SK-N-SH (cell line): ENCODE results near the gene RDH16. TPM values are rescaled to one million over a fixed set of nuclear protein-coding genes. Genes with fewer than 3 reads are reported as not detected.

Source experiments
- CTCF ChIA-PET: fragments of 300-600, 350-600 bp; formaldehyde crosslinking; extraction: SDS; loops from one replicate; lab custom pipeline; 2021; lab: Yijun Ruan, JAX
- POLR2A ChIA-PET: fragments of 350-600 bp; sonication (Branson Sonifier 250); formaldehyde crosslinking; extraction: SDS; loops from one replicate; lab custom pipeline; 2020; ENCODE audit warnings: antibody characterized with exemption, inconsistent platforms; lab: Yijun Ruan, JAX
- DNase-seq: peaks from one replicate; pipeline ENCODE4 v3.0.0; 2012
- H2AFZ ChIP-seq: fragments of 200-600 bp; sonication (generic); 2 replicates; pipeline ENCODE4 v1.8.1; 2016; ENCODE audit warnings: antibody characterized with exemption, mild to moderate bottlenecking, low read depth
- H3F3A ChIP-seq: fragments of 200-600 bp; sonication (generic); replicated peaks from 2 replicates; pipeline ENCODE3; 2016; ENCODE audit warnings: antibody characterized with exemption, mild to moderate bottlenecking; ENCODE audit not compliant: insufficient read depth
- H3K27ac ChIP-seq, 2 experiments: fragments of 200-500 bp in 1 of 2; fragments of 200-600 bp in 1 of 2; sonication (Bioruptor generic) in 1 of 2; sonication (generic), shearing (Covaris generic) in 1 of 2; 2 replicates each; pipeline versions ENCODE4 v1.5.1 to v1.6.1; 2014 to 2016; ENCODE audit warnings: low read depth in 2 of 2, inconsistent platforms in 1 of 2, low read length in 1 of 2, mild to moderate bottlenecking in 1 of 2, mixed read lengths in 1 of 2
- H3K27me3 ChIP-seq: fragments of 200-600 bp; sonication (generic), shearing (Covaris generic); 2 replicates; pipeline ENCODE4 v1.6.1; 2016; ENCODE audit warnings: mixed run types; ENCODE audit not compliant: insufficient read depth
- H3K36me3 ChIP-seq, 2 experiments: fragments of 200-500 bp in 1 of 2; fragments of 200-600 bp in 1 of 2; sonication (Bioruptor generic) in 1 of 2; sonication (generic) in 1 of 2; replicated peaks in 1 of 2; 2 replicates each; pipeline versions ENCODE3 to v1.5.1; 2014 to 2016; ENCODE audit warnings: low read length in 1 of 2, mild to moderate bottlenecking in 1 of 2; ENCODE audit not compliant: insufficient read depth in 2 of 2, control insufficient read depth in 1 of 2
- H3K4me1 ChIP-seq, 2 experiments: fragments of 200-500 bp in 1 of 2; fragments of 200-600 bp in 1 of 2; sonication (Bioruptor generic) in 1 of 2; sonication (generic), shearing (Covaris generic) in 1 of 2; 2 replicates each; pipeline versions ENCODE4 v1.5.1 to v1.6.1; 2014 to 2016; ENCODE audit warnings: low read depth in 1 of 2, low read length in 1 of 2, mixed run types in 1 of 2; ENCODE audit not compliant: insufficient read depth in 2 of 2, control insufficient read depth in 1 of 2
- H3K4me2 ChIP-seq: fragments of 200-600 bp; sonication (generic), shearing (Covaris generic); 2 replicates; pipeline ENCODE4 v1.6.1; 2017; ENCODE audit warnings: mixed run types
- H3K4me3 ChIP-seq, 2 experiments: fragments of 200-500 bp in 1 of 2; fragments of 200-600 bp in 1 of 2; sonication (Bioruptor generic) in 1 of 2; sonication (generic), shearing (Covaris generic) in 1 of 2; 2 replicates each; pipeline versions ENCODE4 v1.5.1 to v1.8.1; 2014 to 2016; ENCODE audit warnings: low read depth in 2 of 2, inconsistent platforms in 1 of 2, low read length in 1 of 2, mild to moderate bottlenecking in 1 of 2, mixed read lengths in 1 of 2, moderate library complexity in 1 of 2
- H3K79me2 ChIP-seq: fragments of 200-600 bp; sonication (generic); 2 replicates; pipeline ENCODE4 v1.8.1; 2017; ENCODE audit warnings: mild to moderate bottlenecking; ENCODE audit not compliant: insufficient read depth
- H3K9ac ChIP-seq: fragments of 200-600 bp; sonication (generic); 2 replicates; pipeline ENCODE4 v1.6.1; 2017; ENCODE audit warnings: mixed run types
- H3K9me2 ChIP-seq: fragments of 200-600 bp; sonication (generic); 2 replicates; pipeline ENCODE4 v1.6.1; 2017; ENCODE audit warnings: mixed run types
- H3K9me3 ChIP-seq: fragments of 200-600 bp; sonication (generic); 2 replicates; pipeline ENCODE4 v1.6.1; 2017; ENCODE audit warnings: mixed run types, mild to moderate bottlenecking, moderate library complexity
- H4K20me1 ChIP-seq: fragments of 200-600 bp; sonication (generic); 2 replicates; pipeline ENCODE4 v1.6.1; 2017; ENCODE audit warnings: mild to moderate bottlenecking, mixed run types; ENCODE audit not compliant: insufficient read depth
- ELF1 ChIP-seq: IDR thresholded peaks from 2 replicates; pipeline ENCODE4 v1.4.0; 2012
- EZH2phosphoT487 ChIP-seq: fragments of 200-600 bp; sonication (generic); IDR thresholded peaks from 2 replicates; pipeline ENCODE4 v1.6.1; 2017; ENCODE audit warnings: low read depth, mixed run types, mild to moderate bottlenecking, antibody characterized with exemption, moderate library complexity, borderline replicate concordance
- FOXJ3 ChIP-seq: sonication (generic); formaldehyde crosslinking; IDR thresholded peaks from 2 replicates; pipeline ENCODE4 v1.5.1; 2020; ENCODE audit warnings: mild to moderate bottlenecking, missing genetic modification reagents
- FOXM1 ChIP-seq: IDR thresholded peaks from 2 replicates; pipeline ENCODE4 v1.4.0; 2012; ENCODE audit warnings: low read depth, mild to moderate bottlenecking
- GABPA ChIP-seq: IDR thresholded peaks from 2 replicates; pipeline ENCODE4 v1.4.0; 2012; ENCODE audit warnings: low read depth, mild to moderate bottlenecking
- JUND ChIP-seq: IDR thresholded peaks from 2 replicates; pipeline ENCODE4 v1.4.0; 2012
- MEF2A ChIP-seq: IDR thresholded peaks from 2 replicates; pipeline ENCODE4 v1.4.0; 2012; ENCODE audit warnings: low read depth, borderline replicate concordance
- MXI1 ChIP-seq: IDR thresholded peaks from 2 replicates; pipeline ENCODE4 v1.6.1; 2012; ENCODE audit warnings: mild to moderate bottlenecking, low read depth, low read length, improper control_type of control experiment
- NRF1 ChIP-seq: IDR thresholded peaks from 2 replicates; pipeline ENCODE4 v1.6.1; 2012; ENCODE audit warnings: low read depth, mild to moderate bottlenecking, low read length
- RCOR1 ChIP-seq: fragments of 150-350 bp; IDR thresholded peaks from 2 replicates; pipeline ENCODE4 v1.6.1; 2017; ENCODE audit warnings: antibody characterized with exemption, low read length
- RXRA ChIP-seq: IDR thresholded peaks from 2 replicates; pipeline ENCODE4 v1.4.0; 2012; ENCODE audit warnings: low read depth, mild to moderate bottlenecking, borderline replicate concordance
- SMC3 ChIP-seq: IDR thresholded peaks from 2 replicates; pipeline ENCODE4 v1.6.1; 2012; ENCODE audit warnings: low read depth, low read length, improper control_type of control experiment
- TAF1 ChIP-seq: IDR thresholded peaks from 2 replicates; pipeline ENCODE4 v1.6.1; 2012; ENCODE audit warnings: low read depth, mild to moderate bottlenecking, low read length, moderate library complexity, borderline replicate concordance
- TCF12 ChIP-seq: IDR thresholded peaks from 2 replicates; pipeline ENCODE4 v1.4.0; 2012
- USF1 ChIP-seq: IDR thresholded peaks from 2 replicates; pipeline ENCODE4 v1.4.0; 2012; ENCODE audit warnings: low read depth, borderline replicate concordance
- YY1 ChIP-seq: IDR thresholded peaks from 2 replicates; pipeline ENCODE4 v1.4.0; 2012; ENCODE audit warnings: low read depth, mild to moderate bottlenecking
- WGBS: methylation state at CpG from one replicate; pipeline ENCODE4 v1.1.6; 2017; ENCODE audit warnings: low lambda C conversion rate; 5-methylcytosine and 5-hydroxymethylcytosine counted together
- polyA plus RNA-seq, 3 experiments: library from polyadenylated mRNA; depleted of rRNA; stranded (reverse); fragments of >200 nt; gene quantifications; 2 replicates each; pipeline ENCODE4 v1.2.3, GENCODE V29; 2012
- TF ChIP-seq, protein P1 (sequence below): fragments of 200-600 bp; sonication (generic); IDR thresholded peaks from 2 replicates; pipeline ENCODE4 v1.6.1; 2017; ENCODE audit warnings: antibody characterized with exemption, mild to moderate bottlenecking, moderate library complexity
- TF ChIP-seq, protein P2 (sequence below): IDR thresholded peaks from 2 replicates; pipeline ENCODE4; 2012
- TF ChIP-seq, protein P3 (sequence below): fragments of 150-350 bp; IDR thresholded peaks from 2 replicates; pipeline ENCODE4 v1.6.1; 2016; ENCODE audit warnings: mild to moderate bottlenecking, low read depth, low read length

Gene RDH16
- polyA plus RNA-seq, 1 of the 3 experiments (the other 2 are of a cell fraction) = 0.12 TPM

DNA sequence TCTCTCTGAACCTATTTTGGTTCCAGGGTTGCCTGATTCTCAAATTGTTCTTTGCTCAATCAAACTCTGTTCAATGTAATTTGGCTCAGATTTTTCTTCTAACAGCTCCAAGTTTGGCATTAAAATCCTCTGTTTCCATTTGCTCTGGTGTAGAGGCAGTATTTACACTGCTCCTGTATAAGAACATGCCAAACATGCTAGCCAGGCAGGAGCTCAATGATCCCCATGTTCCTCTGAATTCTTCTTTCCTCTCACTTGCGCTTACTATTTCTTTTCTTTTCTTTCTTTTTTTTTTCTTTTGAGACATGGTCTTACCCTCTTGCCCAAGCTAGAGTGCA, 40.4 kb downstream of the RDH16 start:
- Histone ChIP-seq H3K9me2 (no peaks in the 10 kb centered on the region), H4K20me1 (no peaks in the 10 kb centered on the region), H3F3A (no peaks in the 10 kb centered on the region), H3K4me2 (no peak overlapping the region), H3K9ac (no peak overlapping the region), H3K27ac (no peak overlapping the region), H3K4me1 (no peaks in the 10 kb centered on the region), H3K79me2 (no peaks in the 10 kb centered on the region), H3K36me3 (no peaks in the 10 kb centered on the region), H2AFZ (no peak overlapping the region), H3K27me3 (no peaks in the 10 kb centered on the region; the same call in 1 of the 2 replicates), H3K4me3 (no peak overlapping the region), H3K9me3 (no peaks in the 10 kb centered on the region)
- WGBS = 50% methylated on average over 1 of the region's 1 CpG
- CTCF ChIA-PET = interaction anchor here (1.2 kb wide), 1 partner anchor 42 kb away, joined by 3 read pairs; no protein-coding TSS in a partner anchor
- POLR2A ChIA-PET = no interaction called here
- DNase-seq = no peak
- TF ChIP-seq YY1 (no peak), FOXM1 (no peak), NRF1 (no peak), EZH2phosphoT487 (no peak), JUND (no peak), USF1 (no peak), MXI1 (no peak), RXRA (no peak), MEF2A (no peak), SMC3 (no peak), TCF12 (no peak), RCOR1 (no peak), FOXJ3 (CRISPR knock-in tag) (no peak), TAF1 (no peak), ELF1 (no peak), GABPA (no peak)
- TF ChIP-seq, protein P1, sequence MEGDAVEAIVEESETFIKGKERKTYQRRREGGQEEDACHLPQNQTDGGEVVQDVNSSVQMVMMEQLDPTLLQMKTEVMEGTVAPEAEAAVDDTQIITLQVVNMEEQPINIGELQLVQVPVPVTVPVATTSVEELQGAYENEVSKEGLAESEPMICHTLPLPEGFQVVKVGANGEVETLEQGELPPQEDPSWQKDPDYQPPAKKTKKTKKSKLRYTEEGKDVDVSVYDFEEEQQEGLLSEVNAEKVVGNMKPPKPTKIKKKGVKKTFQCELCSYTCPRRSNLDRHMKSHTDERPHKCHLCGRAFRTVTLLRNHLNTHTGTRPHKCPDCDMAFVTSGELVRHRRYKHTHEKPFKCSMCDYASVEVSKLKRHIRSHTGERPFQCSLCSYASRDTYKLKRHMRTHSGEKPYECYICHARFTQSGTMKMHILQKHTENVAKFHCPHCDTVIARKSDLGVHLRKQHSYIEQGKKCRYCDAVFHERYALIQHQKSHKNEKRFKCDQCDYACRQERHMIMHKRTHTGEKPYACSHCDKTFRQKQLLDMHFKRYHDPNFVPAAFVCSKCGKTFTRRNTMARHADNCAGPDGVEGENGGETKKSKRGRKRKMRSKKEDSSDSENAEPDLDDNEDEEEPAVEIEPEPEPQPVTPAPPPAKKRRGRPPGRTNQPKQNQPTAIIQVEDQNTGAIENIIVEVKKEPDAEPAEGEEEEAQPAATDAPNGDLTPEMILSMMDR = no peak
- TF ChIP-seq, protein P2, sequence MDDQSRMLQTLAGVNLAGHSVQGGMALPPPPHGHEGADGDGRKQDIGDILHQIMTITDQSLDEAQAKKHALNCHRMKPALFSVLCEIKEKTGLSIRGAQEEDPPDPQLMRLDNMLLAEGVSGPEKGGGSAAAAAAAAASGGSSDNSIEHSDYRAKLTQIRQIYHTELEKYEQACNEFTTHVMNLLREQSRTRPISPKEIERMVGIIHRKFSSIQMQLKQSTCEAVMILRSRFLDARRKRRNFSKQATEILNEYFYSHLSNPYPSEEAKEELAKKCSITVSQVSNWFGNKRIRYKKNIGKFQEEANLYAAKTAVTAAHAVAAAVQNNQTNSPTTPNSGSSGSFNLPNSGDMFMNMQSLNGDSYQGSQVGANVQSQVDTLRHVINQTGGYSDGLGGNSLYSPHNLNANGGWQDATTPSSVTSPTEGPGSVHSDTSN = no peak
- TF ChIP-seq, protein P3, sequence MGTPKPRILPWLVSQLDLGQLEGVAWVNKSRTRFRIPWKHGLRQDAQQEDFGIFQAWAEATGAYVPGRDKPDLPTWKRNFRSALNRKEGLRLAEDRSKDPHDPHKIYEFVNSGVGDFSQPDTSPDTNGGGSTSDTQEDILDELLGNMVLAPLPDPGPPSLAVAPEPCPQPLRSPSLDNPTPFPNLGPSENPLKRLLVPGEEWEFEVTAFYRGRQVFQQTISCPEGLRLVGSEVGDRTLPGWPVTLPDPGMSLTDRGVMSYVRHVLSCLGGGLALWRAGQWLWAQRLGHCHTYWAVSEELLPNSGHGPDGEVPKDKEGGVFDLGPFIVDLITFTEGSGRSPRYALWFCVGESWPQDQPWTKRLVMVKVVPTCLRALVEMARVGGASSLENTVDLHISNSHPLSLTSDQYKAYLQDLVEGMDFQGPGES = no peak
